Mammary epithelial cell (primary cell): ENCODE data around the gene TNS1.

ENCODE experiments used
- EZH2 ChIP-seq: IDR thresholded peaks from 2 replicates; pipeline ENCODE4 v1.6.1; 2012; ENCODE audit warnings: low read length, inconsistent platforms, borderline replicate concordance
- TF ChIP-seq, protein P1 (sequence below), 2 donors: IDR thresholded peaks in 1 of 2; conservative IDR thresholded peaks in 1 of 2; 2 replicates each; pipeline ENCODE4 v1.5.1; 2011 to 2012; ENCODE audit warnings: inconsistent platforms in 2 of 2, low read length in 2 of 2, mild to moderate bottlenecking in 2 of 2, control low read depth in 1 of 2, low read depth in 1 of 2; ENCODE audit not compliant: insufficient read depth in 1 of 2; ENCODE audit errors: extremely low read depth in 1 of 2

DNA sequence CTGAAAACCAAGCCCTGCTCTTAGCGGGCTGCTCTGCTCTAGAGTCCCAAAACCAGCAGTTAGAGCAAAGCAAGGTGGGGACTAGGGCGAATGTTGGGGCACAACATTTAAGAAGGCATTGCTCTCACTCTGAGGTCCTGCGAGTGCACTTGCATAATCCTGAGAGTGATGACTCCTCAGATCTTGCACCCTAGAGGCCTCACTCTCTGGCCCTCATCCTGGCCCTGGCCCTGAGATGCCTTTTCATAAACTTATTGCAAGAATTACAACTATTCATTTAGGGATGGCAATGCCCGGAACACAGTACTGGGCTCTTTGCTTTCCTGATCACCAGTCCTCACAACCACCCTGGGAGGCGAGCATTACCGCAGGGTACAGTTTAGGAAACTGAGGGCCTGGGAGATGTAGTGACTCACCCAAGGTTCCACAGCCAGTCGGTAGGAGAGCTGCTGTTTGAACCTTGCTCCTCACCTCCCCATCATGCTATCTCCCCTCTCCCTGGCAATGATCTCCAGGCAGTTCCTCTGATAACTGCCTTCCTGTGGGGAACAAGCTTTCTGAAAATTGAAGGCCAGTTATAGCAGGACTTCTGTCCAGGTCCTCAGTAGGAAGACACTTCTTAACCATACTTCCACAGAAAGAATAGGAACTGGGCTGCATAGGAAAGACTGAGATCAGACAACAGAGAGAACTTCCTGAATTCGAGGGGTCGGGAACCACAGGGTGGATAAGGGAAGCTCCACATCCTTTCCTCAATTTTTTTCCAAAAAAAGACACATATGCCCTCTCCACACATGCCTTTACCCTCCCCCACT, 91.3 kb downstream of the TNS1 start:
- TF ChIP-seq EZH2, result no peak
- TF ChIP-seq, protein P1, sequence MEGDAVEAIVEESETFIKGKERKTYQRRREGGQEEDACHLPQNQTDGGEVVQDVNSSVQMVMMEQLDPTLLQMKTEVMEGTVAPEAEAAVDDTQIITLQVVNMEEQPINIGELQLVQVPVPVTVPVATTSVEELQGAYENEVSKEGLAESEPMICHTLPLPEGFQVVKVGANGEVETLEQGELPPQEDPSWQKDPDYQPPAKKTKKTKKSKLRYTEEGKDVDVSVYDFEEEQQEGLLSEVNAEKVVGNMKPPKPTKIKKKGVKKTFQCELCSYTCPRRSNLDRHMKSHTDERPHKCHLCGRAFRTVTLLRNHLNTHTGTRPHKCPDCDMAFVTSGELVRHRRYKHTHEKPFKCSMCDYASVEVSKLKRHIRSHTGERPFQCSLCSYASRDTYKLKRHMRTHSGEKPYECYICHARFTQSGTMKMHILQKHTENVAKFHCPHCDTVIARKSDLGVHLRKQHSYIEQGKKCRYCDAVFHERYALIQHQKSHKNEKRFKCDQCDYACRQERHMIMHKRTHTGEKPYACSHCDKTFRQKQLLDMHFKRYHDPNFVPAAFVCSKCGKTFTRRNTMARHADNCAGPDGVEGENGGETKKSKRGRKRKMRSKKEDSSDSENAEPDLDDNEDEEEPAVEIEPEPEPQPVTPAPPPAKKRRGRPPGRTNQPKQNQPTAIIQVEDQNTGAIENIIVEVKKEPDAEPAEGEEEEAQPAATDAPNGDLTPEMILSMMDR (conservative IDR thresholded peaks at IDR 0.05 in 1 of 2, IDR thresholded peaks at IDR 0.05 in 1 of 2; ENCODE audit: extremely low read depth in 1 of 2, insufficient read depth in 1 of 2, low read depth in 1 of 2, low read length in 2 of 2), result no peak
